ENCODE measurements around the gene SMG1.

The SMG1 gene

DNA sequence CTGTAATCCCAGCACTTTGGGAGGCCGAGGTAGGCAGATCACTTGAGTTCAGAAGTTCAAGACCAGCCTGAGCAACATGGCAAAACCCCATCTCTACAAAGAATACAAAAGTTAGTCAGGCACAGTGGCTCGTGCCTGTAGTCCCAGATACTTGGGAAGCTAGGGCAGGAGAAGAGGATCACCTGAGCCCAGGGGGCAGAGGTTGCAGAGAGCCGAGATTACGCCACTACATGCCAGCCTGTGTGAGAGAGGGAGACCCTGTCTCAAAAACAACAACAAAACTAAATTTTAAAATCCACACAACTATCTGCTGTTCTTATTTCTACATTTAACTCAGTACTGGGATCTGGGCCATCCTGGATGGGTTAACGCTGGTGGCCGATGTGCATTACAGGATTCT lies 83.6 kb downstream of the SMG1 start:
- DNase-seq = no peak

DNA sequence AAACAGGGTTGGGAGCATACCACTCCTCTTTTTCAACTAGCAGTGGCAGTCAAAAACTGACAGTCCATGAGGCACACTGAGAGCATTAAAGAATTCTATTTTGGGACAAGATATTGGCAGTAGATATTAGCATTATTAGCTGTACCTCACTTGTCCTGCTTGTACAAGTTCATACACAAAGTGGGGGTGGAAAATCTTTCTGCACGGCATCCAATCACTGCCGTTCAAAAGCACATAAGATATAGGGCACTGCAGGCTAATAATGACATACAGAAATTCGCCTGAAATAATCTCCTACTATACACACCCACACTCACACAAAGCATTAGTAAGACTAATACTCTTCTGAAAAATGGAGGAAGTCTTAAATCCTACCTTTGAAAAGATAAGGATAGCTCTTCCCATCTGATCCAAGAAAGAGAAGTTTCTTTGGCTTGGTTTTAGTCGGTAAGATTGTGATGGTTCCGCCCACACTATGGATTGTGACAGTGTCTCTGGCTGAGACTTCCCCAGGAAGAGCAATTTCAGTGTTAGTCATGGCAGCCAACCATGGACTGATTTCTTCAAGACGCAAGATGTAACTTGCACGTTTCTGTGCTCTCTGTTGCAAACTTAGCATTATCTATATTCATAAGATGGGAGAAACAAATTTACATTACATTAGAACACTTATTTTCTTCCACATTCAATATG lies 84.2 kb downstream of the SMG1 start:
- no peak for DNase-seq

DNA sequence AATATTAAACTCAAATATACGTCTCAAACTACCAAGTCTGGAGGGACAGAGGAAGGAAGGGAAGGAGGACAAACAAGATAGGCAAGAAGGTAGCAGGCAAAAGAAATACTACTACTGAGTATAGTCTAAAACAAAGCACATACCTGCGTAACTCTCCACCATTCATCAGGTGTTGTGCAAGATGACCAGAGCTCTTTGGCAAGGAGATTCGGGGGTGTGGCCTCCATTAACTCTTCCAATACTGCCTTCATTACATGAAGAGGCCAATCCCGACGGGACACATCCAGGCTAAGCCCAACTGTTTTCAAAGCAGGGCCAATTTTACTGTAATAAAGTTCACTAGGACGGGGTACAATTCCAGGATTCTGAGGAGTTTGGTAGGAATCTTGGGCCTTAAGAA lies 86.7 kb downstream of the SMG1 start:
- DNase-seq = no peak

DNA sequence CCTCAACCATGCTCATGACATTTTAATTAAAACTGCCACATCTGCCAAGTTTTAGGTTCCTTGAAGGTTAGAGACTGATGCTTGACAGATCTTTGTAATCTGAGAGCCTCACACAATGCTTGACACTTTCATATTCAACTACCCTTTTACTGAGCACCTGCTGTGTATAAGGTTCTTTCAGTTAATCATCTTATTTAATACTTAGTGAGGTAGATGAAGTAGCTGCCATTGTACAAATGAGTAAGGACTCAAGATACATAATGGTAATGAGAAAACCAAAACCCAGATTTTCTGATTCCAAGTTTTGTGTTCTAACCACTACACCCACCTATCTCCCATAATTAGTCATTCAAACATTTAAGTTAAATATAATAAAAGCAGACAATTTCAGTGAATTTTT lies 89.5 kb downstream of the SMG1 start:
- no peak for DNase-seq

DNA sequence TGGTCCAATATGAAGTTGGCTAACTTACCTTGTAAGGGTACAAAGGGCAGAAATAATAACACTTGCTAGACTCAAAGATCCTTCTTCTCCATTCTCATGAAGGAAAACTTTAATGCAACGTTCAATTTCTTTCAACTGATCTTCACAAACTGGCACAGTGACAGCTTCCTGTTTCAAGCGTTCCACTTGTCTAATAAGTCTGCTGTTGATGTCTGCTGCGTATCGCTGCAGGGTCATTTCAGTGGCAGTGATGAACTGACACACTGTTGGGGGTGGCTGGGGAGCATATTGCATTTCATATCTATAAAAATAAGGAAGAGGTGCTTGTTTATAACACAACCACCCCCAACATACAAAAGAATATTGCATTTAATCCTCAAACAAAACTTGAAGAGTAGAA lies 91.3 kb downstream of the SMG1 start:
- no peak for DNase-seq

DNA sequence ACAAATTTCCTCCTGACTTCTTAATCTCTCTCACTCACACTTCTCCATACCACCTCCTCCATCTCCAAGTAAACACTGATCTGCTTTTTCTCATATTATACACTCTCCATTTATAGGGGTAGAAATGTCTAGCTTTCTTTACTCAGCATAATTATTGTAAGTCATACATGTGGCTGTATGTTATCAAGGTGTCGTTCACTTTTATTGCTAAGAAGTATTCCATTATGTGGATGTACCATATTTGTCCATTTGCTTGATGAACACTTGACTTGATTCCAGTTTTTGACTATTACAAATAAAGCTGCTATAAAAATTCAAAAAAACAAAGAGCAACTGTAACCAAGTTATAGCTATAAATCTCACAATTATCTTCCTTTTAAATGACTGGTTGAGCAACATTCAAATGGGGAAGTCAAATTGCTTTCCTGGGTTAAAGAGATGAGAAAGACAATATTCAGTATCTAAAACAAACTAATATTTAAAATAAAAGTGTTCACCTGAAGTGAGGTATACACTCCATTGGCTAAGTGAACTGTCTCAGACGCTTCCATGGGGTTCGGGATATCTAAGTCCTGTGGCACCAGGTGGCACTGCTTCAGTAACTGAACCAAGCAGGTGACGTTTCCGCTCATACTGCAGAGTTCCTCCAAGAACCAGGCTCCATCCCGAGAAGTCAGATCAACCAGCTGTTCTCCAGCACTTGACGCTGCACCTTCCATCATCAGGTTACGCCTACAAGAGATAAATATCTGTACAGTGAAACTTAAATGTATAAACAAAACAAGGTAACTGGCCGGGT lies 92.3 kb downstream of the SMG1 start:
- no peak for DNase-seq

DNA sequence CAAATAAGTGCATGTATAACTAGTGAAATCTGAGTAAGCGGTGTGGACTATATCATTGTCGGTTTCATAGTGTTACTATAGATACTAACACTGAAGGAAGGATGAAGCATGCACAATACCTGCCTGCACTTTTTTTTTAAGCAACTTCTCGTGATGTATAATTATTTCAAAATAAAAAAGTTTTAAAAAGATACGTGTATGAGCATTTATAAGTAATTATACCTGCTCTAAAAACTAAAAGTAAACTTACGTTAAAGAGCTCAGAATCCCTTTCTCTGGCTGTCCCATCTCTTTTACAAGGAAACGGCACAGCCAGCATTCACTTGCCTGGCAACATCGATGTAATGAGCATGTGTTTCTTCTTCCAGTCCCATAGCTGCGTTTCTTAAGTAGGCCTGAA lies 93.6 kb downstream of the SMG1 start:
- no peak for DNase-seq

DNA sequence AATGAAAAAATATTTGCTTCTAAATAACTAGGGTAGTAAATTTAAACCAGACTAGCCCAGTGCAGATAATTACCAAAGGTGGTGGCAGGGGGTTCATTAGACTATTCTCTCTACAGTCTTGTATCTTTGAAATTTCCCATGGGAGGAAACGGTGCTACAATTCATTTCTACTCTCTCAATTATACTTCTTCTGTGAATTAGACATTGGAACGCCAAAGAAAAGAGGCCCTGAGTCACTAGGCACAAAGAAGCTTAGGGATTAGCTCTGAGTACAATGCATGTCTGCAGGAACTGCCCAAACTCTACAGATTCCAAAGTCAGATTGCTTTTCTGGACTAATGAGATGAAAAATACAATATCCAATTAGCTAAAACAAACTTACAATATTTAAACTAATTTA lies 94.2 kb downstream of the SMG1 start:
- no peak for DNase-seq

DNA sequence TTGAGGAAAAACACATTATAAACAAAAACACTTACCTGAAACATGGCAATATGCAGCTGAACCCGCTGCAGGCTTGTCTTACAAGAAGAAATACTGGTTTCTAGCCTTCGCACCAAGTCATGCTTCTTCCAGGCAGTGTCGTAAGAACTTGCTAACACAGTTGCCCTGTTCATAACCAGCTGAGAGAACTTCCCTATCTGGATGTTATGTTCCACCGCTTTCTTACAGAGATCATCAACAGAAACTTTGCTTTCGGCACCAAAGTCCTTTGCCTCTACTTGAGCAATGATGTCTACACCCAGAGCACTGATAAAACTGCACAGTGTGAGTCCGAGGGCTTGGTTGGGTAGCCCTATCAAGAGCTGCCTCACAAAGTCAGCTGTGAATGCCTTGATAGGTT lies 97.0 kb downstream of the SMG1 start:
- DNase-seq = no peak

DNA sequence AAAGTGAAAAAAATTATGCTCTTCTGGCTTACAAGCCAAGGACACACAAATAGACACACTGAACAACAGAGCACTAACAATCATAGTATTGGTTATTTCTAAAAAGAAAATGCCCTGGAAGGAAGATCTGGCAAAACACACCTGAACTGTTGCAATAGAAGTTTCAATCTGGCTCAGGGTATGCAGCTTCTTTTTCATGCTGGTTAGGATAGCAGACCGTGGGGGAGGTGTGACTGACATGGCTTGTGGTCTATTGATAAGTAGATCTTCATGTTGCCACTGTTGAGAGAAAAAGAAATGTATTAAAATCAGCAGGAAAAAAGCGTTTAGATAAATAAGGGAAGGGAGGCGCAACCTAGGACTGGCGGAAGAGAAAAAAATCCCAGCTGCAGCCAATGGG lies 98.3 kb downstream of the SMG1 start:
- no peak for DNase-seq

DNA sequence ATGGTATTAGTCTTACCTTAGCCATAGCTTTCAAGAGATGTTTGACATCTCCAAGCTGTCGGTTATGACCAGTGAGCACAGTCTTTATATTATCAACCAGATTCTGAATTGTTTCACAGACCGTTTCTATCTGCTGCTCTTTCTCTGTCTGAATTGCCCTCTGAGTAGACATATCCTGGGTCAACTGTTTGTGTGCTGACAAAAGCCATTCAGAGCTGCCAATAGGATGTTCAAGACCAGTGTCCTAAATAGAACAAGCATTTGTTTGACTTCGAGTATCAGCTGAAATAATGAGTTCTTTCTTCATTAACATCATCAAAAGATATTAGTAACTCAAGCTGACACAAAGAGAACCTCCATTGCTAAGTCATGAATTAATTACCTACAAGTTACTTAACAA lies 109.9 kb downstream of the SMG1 start:
- no peak for DNase-seq

DNA sequence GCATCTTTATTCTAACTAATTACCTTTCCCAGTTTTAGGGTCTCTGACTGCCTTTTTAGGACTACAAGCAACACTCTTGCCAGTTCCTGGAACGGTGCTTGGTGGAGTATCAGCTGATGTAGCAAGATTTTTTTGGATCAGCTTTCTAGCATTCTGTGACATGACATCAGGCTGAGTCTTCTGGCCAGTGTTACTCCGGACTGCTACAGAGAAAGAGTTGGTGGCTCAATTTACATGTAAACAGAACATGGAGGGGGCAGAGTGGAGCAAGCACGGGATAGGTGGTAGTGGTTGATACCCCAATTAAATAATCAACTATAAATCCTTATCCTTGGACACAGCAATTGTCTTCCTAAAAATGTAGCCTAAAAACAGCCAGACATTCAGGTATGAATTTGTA lies 114.3 kb downstream of the SMG1 start:
- DNase-seq = no peak

DNA sequence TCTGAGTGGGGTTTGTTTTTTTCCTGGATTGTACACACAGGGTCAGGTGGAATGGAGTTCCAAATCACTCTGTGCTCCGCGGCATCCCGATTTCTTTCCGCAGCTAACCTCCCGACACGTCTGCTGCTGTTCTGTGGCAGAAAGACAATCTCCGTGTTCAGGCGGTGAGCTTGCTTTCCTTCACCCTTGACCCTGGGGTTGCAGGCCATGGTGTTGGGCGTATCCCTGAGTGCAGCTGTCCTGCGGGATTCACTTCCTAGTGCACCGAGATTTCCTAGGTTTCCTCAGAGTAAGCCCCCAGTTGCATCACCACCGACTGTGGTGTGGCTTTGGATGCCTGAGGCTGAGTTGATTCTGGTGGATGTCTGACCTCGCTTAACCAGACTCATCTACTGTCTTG lies 117.0 kb downstream of the SMG1 start:
- DNase-seq = no peak

DNA sequence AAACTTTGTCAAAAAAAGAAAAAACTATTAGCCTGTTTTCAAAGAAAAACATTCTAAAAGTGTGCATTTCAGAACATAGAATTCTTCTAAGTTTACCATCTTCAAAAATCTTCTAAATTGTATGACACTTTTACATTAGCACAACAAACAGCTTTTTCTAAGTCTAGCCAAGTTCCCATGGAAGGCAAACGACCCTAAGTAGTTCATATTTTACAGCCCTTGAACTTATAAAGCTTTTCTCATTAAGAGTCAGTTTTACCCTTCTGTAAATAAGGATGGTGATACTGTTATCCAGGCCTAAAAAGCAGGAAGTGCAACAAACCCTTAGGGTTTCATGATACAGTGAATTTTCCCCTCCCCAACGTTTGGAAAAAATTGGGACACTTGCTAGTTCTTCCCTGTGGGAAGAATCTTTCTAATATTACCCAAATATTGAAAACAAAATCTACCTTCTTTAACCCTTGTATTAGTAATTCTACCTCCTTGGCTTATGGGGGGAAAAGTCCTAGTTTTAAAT lies 120.9 kb downstream of the SMG1 start:
- DNase-seq = no peak

DNA sequence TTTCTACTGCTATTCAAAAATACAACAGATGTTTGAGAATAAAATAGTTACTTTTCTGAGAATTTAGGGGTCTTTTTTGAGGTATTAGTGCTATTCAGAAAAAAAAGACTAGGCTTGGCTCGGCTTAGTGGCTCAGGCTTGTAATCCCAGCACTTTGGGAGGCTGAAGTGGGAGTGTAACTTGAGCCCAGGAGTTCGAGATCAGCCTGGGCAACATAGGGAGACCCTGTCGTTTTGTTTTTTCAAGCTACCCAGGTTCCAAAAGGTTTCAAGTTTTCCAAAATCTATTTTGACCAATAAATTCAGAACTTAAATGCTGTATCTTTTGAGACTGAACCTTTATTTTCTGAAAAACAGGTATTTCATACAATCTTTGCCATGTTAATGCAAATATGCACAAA lies 121.7 kb downstream of the SMG1 start:
- DNase-seq = no peak

DNA sequence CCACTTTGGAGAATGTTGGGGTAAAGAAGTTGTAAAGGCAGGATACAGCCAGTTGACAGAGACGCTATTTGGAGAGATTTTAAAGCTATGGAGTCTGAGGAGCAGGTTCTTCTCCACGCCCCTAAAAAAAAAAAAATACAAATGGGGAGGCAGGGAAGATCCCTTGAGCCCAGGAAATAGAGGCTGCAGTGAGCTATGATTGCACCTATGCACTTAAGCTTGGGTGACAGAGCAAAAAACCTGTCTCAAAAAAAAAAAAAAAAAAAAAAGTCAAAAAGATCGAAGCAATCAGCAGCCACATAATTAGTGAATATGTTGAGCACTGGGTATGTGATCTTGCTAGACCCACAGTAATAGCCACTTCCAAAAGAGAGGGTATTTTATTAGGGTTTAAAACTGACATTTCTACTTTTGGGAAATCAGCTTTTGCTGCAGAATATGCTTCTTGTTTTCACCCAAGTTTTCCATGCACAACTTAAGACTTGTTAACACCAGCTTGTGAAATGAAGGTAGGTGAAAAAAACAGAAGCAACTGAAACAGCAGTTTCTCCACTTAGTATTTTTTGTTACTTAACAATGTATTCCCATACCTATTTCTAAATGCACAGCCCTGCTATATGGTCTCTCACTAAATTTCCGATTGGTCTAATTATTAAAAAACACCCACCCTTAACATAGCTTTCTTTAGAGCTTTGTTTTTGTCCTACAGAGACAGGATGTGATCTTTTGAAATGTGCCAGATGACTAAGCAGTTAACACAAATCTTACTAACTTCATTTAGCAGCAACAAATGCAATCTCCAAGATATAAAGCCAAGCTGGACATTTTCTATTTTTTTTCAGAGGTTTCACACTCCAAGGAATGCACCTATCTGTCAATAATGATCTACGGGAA lies 122.4 kb downstream of the SMG1 start:
- peak; percentile 10 for DNase-seq

DNA sequence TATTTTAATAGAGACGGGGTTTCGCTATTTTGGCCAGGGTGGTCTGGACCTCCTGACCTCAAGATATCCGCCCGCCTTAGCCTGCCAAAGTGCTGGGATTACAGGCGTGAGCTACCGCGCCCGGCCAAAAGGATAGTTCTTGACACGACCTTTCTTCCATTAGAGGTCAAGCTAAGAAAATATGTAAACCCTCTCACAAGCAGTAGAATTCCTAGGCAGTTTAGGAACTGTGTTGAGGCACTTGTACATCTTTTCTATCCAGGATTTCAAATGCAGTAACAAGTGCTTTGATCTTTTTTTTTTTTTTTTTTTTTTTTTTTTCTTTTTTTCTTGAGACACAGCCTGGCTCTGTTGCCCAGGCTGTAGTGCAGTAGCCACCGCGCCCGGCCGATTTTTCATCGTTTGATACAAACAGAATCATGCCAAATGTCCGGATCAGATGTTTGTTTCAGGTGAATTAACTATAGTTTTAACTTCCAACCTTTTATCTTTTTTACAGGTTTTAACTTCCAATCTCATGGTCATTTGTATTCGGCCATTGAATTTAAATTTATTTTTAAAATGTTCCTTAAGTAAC lies 123.4 kb downstream of the SMG1 start:
- DNase-seq = no peak

DNA sequence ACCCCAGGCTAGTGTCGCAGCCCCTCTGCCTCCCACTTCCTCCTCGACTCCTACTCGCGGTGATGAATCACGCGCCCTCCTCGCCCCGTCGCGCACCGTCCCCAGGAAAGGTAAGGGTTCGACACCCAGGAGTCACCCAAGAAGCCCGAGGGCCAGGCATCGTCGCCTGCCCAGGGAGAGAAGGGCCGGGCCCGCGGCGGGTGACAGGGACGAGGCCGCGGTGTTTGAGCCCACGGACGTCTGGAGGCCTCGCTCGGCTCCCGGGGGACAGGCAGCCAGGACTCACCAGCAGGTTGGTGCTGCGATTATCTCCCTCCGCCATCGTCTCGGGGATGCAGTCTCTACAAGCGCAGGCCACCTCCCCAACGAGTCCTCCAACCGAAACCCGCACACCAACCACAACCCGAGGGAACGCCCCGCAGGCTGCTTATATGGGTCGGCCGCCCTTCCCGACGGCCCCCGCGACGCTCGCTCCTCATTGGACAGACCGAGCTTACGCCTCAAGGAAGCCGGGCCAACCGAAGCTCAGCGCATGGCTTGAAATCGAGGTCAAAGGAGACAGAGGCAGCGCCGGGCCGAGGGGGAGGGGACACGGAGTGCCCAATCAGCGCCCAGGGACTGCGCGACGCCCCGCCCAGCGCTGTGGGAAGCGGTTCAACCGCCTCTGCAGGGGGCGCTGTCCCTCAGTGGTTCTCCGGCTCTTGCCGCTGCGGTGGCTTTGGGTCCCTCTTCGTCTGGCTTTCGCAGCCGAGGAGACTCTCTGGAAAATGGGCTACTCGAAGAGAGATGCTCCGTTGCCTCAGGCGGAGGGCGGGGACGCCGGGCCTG lies 124.8 kb downstream of the SMG1 start, which contains the start of gene ARL6IP1:
ARL6IP1 (minus strand) TSS at position 405 of the 828 bp plus-strand sequence; CDS start at position 322, 83 bp downstream.
- DNase-seq = peak; percentile 100

DNA sequence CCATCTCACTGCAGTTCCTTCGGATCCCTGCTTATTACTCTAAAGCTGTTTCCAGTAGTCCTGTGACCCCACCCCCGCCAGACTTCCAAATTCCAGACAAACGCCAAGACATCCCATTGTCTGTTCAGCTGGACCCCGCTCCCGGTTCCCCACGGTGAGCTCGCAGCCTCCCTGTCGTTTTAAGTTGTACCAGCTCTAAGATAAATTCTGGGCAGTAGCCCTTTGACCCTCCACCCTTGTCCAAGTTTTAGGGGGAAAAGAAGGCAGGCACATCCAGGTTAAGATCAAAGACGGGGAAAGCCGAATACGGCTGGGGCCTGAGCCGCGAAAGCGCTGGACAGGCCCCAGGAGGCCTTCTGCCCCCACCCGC lies 125.4 kb downstream of the SMG1 start:
- no peak for DNase-seq

DNA sequence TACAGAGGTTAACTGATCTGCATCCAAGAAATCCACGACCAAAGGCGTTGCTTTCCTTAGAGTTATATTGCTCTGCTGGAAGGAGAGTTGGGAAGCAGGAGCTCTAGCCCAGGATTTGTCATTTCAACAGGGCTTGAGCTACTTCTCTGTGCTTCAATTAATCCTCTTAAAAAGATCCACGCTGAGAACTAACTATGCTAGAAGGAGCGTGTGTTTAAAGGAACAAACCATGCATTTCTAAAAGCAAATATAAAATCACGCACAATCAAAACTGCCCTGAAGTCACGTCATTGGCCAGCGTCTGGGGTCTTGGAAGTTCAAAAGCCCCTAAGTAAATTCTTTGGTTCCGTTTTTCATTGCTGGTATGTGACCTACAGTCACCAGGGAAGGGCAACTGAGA lies 125.9 kb downstream of the SMG1 start:
- no peak for DNase-seq

DNA sequence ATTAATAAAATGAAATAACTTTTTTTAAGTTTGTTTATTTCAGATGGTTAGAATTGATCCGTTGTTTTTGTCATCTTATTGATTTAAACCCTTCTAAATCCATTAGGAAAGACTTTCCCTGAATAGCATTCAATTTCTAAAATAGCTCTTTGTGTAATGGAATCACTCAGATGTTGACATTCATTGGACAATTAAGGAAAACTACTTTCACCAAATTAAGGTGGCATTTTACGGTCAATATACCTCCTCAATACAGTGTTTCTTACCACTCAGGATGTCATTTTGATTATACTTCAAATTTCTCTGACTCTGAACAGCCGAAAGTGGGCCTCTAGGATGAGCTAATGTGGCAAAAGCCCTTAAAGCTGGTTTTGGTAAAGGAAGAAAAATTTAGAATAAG lies 126.7 kb downstream of the SMG1 start:
- no peak for DNase-seq

DNA sequence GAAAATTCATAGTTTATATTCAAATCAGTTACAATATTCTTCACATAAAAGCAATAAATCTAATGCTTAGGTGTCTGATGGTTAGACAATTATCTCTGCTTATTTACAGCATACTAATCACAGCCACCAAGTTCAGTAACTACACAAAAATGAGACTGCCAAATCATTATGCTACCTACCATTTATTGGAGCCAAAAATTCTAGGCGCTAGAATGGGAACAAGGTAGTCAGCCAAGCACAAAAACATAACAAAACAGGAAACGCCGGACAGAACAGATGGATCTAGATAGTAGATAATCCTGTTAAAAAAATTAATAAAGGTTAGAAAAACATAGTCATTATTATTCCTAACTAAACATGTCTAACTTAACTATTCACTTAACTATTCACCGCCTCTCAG lies 128.5 kb downstream of the SMG1 start:
- DNase-seq = no peak
